ENCODE results near the gene SLC7A9.
"Not testable (repeated sequence)": the region's sequence is repeated elsewhere in the genome, so short reads cannot be mapped to it uniquely, and the experiment has no call there.

The SLC7A9 gene

GRCh38 chr19:32869369-32869965, at the start of gene SLC7A9:
Gene SLC7A9, minus strand, starts transcription at chr19:32869767. Its CDS starts 1,233 bp downstream, at chr19:32868534.
- no peak for DNase-seq

- no peak for DNase-seq
Observed at GRCh38 chr19:32919365-32919764, 49.8 kb upstream of the SLC7A9 start.

- no peak for DNase-seq
Observed at GRCh38 chr19:32917616-32917996, 48.0 kb upstream of the SLC7A9 start.

GRCh38 chr19:32916969-32917615, 47.5 kb upstream of the SLC7A9 start:
- no peak for DNase-seq

- DNase-seq = no peak
Observed at GRCh38 chr19:32914879-32915660, 45.5 kb upstream of the SLC7A9 start.

GRCh38 chr19:32911467-32911866, 41.9 kb upstream of the SLC7A9 start:
- no peak for DNase-seq

- no peak for DNase-seq
Observed at GRCh38 chr19:32910874-32911273, 41.3 kb upstream of the SLC7A9 start.

- DNase-seq = no peak
Observed at GRCh38 chr19:32910094-32910493, 40.5 kb upstream of the SLC7A9 start.

- DNase-seq = no peak
Observed at GRCh38 chr19:32909257-32909656, 39.7 kb upstream of the SLC7A9 start.

GRCh38 chr19:32908641-32909190, 39.1 kb upstream of the SLC7A9 start:
- no peak for DNase-seq

GRCh38 chr19:32902448-32902847, 32.9 kb upstream of the SLC7A9 start:
- DNase-seq = no peak

GRCh38 chr19:32901504-32902161, 32.1 kb upstream of the SLC7A9 start:
- no peak for DNase-seq

GRCh38 chr19:32896516-32897214, 27.1 kb upstream of the SLC7A9 start:
- DNase-seq = no peak

- no peak for DNase-seq
Observed at GRCh38 chr19:32895384-32895783, 25.8 kb upstream of the SLC7A9 start.

- DNase-seq = no peak
Observed at GRCh38 chr19:32891609-32892008, 22.0 kb upstream of the SLC7A9 start.

- DNase-seq = no peak
Observed at GRCh38 chr19:32890841-32891240, 21.3 kb upstream of the SLC7A9 start.

GRCh38 chr19:32890326-32890725, 20.8 kb upstream of the SLC7A9 start:
- DNase-seq = no peak

GRCh38 chr19:32889137-32889934, 19.8 kb upstream of the SLC7A9 start:
- DNase-seq = no peak

GRCh38 chr19:32887572-32888215, 18.1 kb upstream of the SLC7A9 start:
- no peak for DNase-seq

- DNase-seq = no peak
Observed at GRCh38 chr19:32886241-32886640, 16.7 kb upstream of the SLC7A9 start.

GRCh38 chr19:32885255-32885654, 15.7 kb upstream of the SLC7A9 start:
- not testable (repeated sequence) for DNase-seq
